Amygdala (tissue), 56 donors: ENCODE measurements around the gene SLC2A11.
A peak's percentile ranks its signal among the peaks of the same experiment; 100 is the strongest.
"Not testable (repeated sequence)": the region's sequence is repeated elsewhere in the genome, so short reads cannot be mapped to it uniquely, and the experiment has no call there.

Source experiments
- DNase-seq, 56 donors: peaks; one replicate each; lab custom pipeline; 2025; lab: John Stamatoyannopoulos, UW

The SLC2A11 gene

DNA sequence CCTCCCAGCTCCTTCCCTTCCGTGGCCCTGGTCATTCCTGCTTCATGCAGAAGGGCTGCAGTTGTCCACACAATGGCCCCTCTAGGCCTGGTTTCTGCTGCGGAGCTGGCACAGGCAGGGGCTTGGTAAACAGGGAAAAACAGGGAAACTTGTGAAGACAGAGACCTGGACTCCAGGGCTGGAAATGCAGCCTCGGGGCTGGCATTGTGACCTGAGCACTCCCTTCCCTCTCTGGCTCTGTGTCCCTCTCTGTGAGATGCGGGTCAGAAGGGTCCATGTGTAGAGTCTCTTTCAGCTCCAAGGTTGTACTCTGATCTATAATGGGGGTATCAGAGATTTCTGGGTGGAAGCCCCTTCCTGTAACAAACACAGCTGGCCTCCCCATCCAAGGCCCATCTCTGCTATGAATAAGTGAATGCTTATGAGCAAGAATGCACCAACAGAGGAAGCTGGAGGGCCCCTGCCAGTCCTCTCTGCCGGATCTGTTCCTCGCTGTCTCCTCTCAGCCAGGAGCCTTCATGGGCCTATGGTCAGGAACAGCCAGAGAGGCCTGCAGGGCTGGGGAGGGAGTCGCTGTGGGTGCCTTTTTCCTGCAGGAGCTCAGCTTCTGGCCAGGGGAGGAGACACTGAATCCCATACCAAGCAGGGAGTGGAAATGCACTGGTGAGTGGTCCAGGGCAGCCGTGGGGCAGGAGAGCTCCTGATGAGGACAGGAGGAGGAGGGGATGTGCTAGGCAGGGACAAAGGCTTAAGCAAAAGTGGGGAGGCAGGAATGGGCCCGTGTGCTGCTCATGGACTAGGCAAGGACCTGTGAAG lies 12.2 kb upstream of the SLC2A11 start:
- DNase-seq = no peak

- no peak for DNase-seq
Observed at GRCh38 chr22:23846081-23846469, 11.6 kb upstream of the SLC2A11 start.

GRCh38 chr22:23847310-23847920 lies 10.3 kb upstream of the SLC2A11 start:
- DNase-seq = no peak

- DNase-seq = no peak
Observed at GRCh38 chr22:23847991-23848864, 9.4 kb upstream of the SLC2A11 start.

DNA sequence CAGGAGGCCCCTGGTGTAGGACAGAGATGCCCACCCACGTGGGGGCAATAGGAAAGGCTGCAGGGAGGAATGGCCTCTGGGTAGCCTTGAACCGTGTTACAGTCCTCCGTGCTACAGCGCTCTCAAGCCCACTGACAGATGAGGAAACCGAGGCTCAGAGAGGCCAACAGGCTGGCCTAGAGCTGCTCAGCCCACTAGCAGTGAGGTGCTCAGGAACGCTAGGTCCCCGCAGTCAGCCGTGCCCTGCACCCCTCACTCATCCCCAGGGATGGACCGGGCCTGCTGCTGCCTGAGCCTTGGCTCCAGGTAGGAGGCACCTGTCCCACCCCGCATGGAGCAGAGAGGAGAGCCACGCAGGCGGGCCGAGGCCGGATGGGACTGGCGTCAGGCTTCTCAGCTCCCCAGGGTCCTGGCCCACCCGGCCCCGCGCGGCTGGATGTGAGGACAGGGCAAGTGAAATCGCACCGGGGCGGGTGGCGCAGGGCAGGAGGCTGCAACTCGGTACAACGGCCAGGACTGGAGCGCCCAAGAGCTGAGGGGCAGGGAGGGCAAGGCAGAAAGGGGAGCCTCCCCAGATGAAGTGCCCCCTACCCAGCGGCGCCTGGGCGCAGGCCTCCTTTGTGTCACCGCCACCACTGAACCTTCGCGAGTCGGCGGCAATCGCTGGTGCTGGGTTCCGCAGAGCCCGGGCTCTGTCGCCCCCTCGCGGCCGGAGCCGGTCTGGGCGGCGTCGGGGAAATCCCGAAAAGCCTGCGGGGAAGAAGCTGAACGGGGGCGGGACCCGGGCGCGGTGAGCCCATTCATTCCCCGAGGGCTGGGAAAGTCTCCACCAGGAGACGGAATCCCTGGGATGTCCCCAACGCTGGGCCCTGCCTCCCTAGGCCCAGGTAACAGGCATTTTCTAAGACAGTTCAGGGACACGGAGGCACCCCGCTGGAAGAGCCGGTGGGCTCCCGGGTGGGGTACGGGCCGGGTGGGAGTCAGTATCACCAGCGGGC lies 8.4 kb upstream of the SLC2A11 start:
- DNase-seq = peak in 50 of 56 donors; percentile 20 to 89 (median 60)

DNA sequence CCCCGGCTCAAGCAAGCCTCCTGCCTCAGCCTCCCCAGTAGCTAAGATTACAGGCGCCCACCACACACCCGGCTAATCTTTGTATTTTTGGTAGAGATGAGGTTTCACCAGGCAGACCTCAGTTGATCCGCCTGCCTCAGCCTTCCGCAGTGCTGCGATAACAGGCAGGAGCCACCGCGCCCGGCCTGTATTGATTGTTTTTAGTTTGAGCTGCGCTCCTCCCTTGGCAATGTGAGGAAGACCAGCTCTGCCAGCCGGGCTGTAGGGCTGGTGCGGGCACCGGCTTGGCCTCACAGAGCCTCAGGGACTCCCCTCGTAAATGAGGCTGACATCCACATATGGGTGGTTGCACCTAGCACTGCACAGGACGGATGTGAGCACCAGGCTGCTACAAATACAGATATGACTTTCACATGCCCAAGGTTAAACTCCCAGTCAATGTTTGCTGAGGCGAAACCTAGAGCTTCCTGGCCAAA lies 7.5 kb upstream of the SLC2A11 start:
- no peak for DNase-seq

DNA sequence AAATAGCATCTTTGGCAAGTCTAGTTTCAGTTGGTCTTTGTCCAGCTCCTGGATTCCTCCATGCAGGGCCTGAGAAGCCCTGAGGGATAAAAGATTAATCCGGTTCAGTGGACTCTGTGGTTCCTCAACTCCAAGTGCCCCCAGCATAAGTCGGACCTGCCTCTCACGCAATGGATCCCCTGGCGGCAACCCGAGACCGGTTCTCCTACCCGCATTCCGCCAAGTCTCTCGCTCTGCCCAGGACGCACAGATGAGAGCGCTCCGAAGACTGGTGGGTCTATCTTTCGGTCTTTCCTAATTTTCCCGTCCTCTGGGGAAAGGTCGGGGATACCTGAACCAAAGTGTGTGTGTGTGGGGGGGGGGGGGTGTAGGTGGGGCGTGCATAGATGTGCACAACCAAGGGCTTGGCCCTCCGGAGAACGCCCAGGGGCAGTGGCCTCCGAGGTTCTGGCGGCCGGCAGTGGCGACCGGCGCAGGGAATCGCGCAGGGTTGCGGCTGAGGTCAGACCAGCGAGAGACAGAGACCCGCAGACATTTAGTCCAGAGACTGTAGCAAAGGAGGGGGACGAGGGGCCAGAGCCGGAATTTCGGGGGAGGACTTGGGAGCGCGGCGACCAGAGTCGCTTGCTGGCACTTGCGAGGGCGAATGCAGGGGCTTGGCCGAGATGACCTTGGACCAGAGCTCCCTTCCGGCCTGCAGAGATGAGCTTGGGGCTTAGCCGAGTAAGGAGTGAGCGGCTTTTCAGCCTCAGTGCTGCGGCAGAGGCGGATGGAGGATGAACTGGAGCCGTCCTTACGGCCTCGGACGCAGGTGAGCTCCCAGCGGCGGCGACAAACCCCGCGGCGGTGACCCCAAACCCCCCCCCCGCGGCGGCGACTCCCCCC lies 712 bp upstream of the SLC2A11 start:
- DNase-seq = peak in 27 of 56 donors; percentile 18 to 83 (median 63)

DNA sequence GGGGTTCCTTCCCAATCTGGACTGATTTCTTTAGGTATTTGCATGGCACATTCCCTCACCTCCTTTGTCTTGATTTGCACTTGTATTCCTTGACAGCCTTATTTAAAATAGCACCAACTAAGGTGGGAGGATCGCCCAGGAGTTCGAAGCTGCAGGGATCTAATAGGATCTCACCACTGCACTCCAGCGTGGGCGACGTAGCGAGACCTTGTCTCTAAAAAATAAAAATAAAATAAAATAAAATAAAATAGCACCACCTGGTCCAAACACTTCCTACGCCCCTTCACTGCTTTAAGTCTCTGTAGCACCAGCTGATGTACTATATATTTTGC lies 775 bp downstream of the SLC2A11 start:
- peak in 2 of 56 donors; percentile 21 to 67 for DNase-seq

DNA sequence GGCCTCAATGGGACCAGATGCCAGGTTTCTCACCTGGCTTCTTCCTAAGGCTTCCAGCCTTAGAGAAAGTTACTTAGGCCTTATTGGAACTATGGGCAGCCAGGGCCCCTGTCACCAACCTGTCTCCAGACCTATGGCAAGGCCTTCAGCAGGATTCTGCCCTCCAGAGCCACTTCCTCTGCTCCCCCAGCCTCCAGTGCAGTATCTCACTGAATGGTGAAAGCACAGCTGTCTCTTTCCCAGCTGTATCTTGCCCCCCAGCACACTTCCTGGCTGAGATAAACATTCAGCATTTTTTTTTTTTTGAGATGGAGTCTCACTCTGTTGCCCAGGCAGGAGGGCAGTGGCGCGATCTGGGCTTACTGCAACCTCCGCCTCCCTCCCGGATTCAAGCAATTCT lies 1.5 kb downstream of the SLC2A11 start:
- no peak for DNase-seq

DNA sequence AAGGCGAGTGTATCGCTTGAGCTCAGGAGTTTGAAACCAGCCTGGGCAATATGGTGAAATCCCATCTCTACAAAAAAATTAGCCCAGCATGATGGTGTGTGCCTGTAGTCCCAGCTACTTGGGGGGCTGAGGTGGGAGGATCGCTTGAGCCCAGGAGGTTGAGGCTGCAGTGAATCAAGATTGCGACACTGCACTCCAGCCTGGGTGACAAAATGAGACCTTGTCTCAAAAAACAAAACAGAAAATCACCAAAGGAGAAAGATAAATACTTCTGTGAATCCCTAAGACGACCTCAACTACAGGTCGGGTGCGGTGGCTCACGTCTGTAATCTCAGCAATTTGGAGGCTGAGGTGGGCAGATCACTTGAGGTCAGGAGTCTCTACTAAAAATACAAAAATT lies 2.5 kb downstream of the SLC2A11 start:
- not testable (repeated sequence) for DNase-seq

- DNase-seq = peak in 7 of 56 donors; percentile 13 to 46 (median 17)
Observed at GRCh38 chr22:23862103-23862502, 4.4 kb downstream of the SLC2A11 start.

- DNase-seq = not testable (repeated sequence)
Observed at GRCh38 chr22:23864499-23865154, 7.0 kb downstream of the SLC2A11 start.

DNA sequence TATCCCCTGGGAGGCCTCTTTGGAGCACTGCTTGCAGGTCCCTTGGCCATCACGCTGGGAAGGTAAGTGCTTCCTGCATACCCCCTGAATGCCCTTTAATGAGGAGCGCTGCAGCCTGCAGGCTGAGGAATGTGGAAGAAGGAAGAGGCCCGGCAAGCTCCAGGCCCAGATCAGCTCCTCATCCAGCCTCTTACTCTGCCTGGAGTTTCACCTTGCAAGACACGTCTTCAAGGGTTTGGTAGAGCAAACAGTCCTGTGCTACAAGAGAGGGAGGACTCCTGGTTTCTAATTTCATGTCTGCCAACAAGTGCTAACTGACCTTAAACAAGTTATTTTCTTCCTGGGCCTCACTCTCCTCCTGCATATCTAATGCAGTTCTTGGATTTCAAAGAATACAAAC lies 10.9 kb downstream of the SLC2A11 start:
- DNase-seq = no peak

DNA sequence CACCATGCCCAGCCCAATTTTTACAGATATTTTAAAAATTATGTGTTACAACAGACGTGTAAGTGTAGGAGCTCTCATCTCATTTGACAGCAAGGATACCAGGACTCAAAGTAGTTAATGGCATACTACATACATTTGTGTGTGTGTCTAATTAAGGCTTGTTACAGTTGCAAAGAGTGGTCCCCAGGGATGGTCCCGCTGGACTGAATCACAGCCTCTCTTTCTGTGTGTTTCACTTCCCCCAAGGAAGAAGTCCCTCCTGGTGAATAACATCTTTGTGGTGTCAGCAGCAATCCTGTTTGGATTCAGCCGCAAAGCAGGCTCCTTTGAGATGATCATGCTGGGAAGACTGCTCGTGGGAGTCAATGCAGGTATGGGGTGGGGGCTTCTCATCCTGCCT lies 17.2 kb downstream of the SLC2A11 start:
- DNase-seq = no peak

GRCh38 chr22:23875801-23876200 lies 18.1 kb downstream of the SLC2A11 start:
- no peak for DNase-seq

DNA sequence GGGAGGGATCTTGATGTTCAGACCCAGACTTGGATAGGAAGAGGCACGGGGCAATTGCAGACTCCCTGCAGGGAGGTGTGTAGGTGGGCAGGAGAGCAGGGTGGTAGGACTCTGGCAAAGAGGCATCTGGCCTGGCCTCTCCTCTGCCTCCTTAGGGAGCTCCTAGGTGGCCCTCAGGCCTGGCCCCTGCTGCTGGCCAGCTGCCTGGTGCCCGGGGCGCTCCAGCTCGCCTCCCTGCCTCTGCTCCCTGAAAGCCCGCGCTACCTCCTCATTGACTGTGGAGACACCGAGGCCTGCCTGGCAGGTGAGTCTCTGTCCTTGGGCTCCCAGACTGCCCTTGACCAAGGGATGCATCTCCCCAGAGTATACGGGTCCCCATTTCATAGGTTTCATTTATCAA lies 19.9 kb downstream of the SLC2A11 start:
- no peak for DNase-seq

DNA sequence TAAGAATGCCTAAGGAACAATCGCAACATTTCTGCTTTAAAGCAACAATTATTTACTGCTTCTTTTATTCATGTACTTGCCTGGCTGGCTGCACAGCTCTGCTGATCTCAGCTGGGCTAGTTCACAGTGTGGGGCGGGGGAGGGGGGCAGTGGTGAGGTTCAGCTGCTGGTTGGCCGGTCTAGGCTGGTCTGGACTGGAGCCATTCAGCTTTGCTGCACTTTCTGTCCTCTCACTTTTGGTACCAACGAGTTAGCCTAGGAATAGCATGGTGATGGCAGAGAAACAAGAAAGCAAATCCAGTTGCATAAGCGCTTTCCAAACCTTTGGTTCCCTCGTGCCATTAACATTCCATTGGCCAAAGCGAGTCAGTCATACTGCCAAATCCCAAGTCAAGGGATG lies 20.5 kb downstream of the SLC2A11 start:
- DNase-seq = peak in 18 of 56 donors; percentile 11 to 54 (median 24)

- DNase-seq = peak in 1 of 56 donors; percentile 34
Observed at GRCh38 chr22:23882370-23882769, 24.7 kb downstream of the SLC2A11 start.
